Testis (tissue), 3 donors: ENCODE data around the gene SLC16A3. TPM values are rescaled to one million over a fixed set of nuclear protein-coding genes. Genes with fewer than 3 reads are reported as not detected.

Experiments used
- DNase-seq: peaks from one replicate; pipeline ENCODE4 v3.0.0-alpha.2; 2019
- H3K27ac ChIP-seq, 2 donors: fragments of 200-600 bp; sonication (generic); one replicate each; pipeline ENCODE4 v1.5.1; 2019
- H3K27me3 ChIP-seq: fragments of 200-600 bp; sonication (generic); one replicate; pipeline ENCODE4 v1.5.1; 2019
- H3K36me3 ChIP-seq: fragments of 200-600 bp; sonication (generic); one replicate; pipeline ENCODE4 v1.5.1; 2017; ENCODE audit warnings: low read depth; ENCODE audit errors: missing control alignments
- H3K4me1 ChIP-seq: fragments of 200-600 bp; sonication (generic); one replicate; pipeline ENCODE4 v1.5.1; 2019
- H3K4me3 ChIP-seq, 2 donors: fragments of 200-600 bp; sonication (generic); one replicate each; pipeline ENCODE4 v1.5.1; 2017 to 2019
- H3K9me3 ChIP-seq: fragments of 200-600 bp; sonication (generic); one replicate; pipeline ENCODE4 v1.5.1; 2017
- CTCF ChIP-seq, 3 experiments: fragments of 450-650 bp in 2 of 3; fragments of 200-600 bp in 1 of 3; sonication (generic) in 1 of 3; IDR thresholded peaks; one replicate each; pipeline ENCODE4 v1.5.1; 2016 to 2019; ENCODE audit warnings: antibody characterized with exemption in 3 of 3, mild to moderate bottlenecking in 2 of 3, moderate library complexity in 1 of 3
- POLR2A ChIP-seq: fragments of 450-650 bp; IDR thresholded peaks from one replicate; pipeline ENCODE4 v1.6.1; 2017; ENCODE audit warnings: antibody characterized with exemption, mild to moderate bottlenecking, moderate library complexity
- WGBS, 2 donors: methylation state at CpG; one replicate each; pipeline ENCODE4 v1.1.5; 2018; 5-methylcytosine and 5-hydroxymethylcytosine counted together
- intact Hi-C: fragments of 100-400 bp; cut with DNase I; formaldehyde crosslinking; loops from one replicate; pipeline ENCODE4 v1.15.1; 2023; ENCODE audit warnings: low total_unique reads
- polyA plus RNA-seq: library from polyadenylated mRNA; stranded (reverse); fragments of 350-450 nt; fragmentation: Illumina TruSeq; extraction: RNeasy Lipid Tissue Mini Kit (QIAGEN cat#74804); gene quantifications from one replicate; pipeline ENCODE4 v1.2.3, GENCODE V29; 2014; ENCODE audit warnings: low read depth, low replicate concordance; ENCODE audit not compliant: insufficient read depth
- total RNA-seq, 2 donors: library from RNA; depleted of rRNA; stranded (reverse); fragments of >200 nt; gene quantifications; one replicate each; pipeline ENCODE4 v1.2.3, GENCODE V29; 2016

SLC16A3 gene
- total and polyA plus RNA-seq, 3 donors from 2014 or later, result 67.7 to 71.4 (median 70.6) TPM

DNA sequence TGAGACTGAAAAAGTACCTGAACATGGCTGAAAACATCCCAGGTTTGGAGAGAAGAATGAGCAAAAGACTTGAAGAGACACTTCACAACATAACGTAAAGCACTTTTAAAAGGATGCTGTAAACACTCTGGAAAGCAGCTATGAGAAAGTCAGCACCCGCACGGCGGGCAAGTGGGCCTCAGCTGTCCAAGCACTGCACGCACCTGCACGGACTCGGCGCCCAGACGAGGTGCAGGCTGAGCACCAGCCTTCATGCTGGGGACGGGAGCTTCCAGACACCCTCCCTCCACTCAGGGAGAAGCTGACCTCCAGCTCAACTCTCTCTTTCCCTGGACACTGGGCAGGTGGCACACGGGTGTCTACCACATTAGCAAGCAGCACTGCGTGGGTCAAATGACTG lies 29.3 kb upstream of the SLC16A3 start:
- intact Hi-C loops, result no loop called here
- Histone ChIP-seq H3K9me3 (no peaks in the 10 kb centered on the region), H3K27ac (no peak overlapping the region), H3K4me1 (no peaks in the 10 kb centered on the region), H3K27me3 (no peaks in the 10 kb centered on the region), H3K36me3 (no peaks in the 10 kb centered on the region), H3K4me3 (no peak overlapping the region)
- no peak for DNase-seq
- TF ChIP-seq CTCF (IDR thresholded peaks at IDR 0.05) (no peak), POLR2A (no peak)
- WGBS, 2 donors, result 94% methylated on average over 10 to 12 of the region's 12 CpGs

- intact Hi-C loops, result no loop called here
- Histone ChIP-seq H3K27me3 (no peaks in the 10 kb centered on the region), H3K36me3 (no peaks in the 10 kb centered on the region), H3K9me3 (no peaks in the 10 kb centered on the region), H3K4me1 (peaks cover under 1% of the 10 kb centered on the region), H3K27ac (no peak overlapping the region), H3K4me3 (no peak overlapping the region)
- no peak for TF ChIP-seq POLR2A
- TF ChIP-seq CTCF (IDR thresholded peaks at IDR 0.05), result no peak
- 93 to 94% methylated on average over 17 of the region's 17 CpGs for WGBS, 2 donors
- no peak for DNase-seq
These were observed 28.7 kb upstream of the SLC16A3 start for GRCh38 chr17:82200135-82200534.

GRCh38 chr17:82200743-82201497 lies 27.9 kb upstream of the SLC16A3 start:
- no peak overlapping the region for H3K4me3 ChIP-seq
- H3K36me3 ChIP-seq, result no peaks in the 10 kb centered on the region
- TF ChIP-seq CTCF (IDR thresholded peaks at IDR 0.05) (no peak), POLR2A (no peak)
- no peak for DNase-seq
- H3K27me3 ChIP-seq, result no peaks in the 10 kb centered on the region
- H3K27ac ChIP-seq, result no peak overlapping the region
- WGBS, 2 donors, result 87 to 88% methylated on average over 13 of the region's 13 CpGs
- intact Hi-C loops, result no loop called here
- no peaks in the 10 kb centered on the region for H3K9me3 ChIP-seq
- peaks cover 9% of the 10 kb centered on the region for H3K4me1 ChIP-seq

GRCh38 chr17:82201498-82201910 lies 27.3 kb upstream of the SLC16A3 start:
- H3K4me1 ChIP-seq, result peaks cover 11% of the 10 kb centered on the region
- no peaks in the 10 kb centered on the region for H3K9me3 ChIP-seq
- 80 to 95% methylated on average over 10 to 23 of the region's 23 CpGs for WGBS, 2 donors
- H3K27ac ChIP-seq, result no peak overlapping the region
- H3K36me3 ChIP-seq, result no peaks in the 10 kb centered on the region
- H3K27me3 ChIP-seq, result no peaks in the 10 kb centered on the region
- intact Hi-C loops, result no loop called here
- no peak for DNase-seq
- TF ChIP-seq CTCF (IDR thresholded peaks at IDR 0.05), result no peak
- TF ChIP-seq POLR2A, result no peak
- H3K4me3 ChIP-seq, result no peak overlapping the region

DNA sequence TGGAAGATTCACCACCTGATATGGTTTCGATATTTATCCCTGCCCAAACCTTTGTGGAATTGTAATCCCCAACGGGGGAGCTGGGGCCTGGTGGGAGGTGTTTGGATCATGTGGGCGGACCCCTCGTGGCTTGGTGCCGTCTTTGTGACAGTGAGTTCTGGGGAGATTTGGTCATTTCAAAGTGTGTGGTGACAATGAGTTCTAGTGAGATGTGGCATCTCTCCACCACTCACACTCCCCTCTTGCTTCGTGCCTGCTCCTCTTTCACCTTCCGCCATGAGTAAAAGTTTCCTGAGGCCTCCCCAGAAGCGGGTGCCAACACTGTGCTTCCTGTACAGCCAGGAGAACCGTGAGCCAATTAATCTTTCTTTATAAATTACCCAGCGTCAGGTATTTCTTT lies 25.9 kb upstream of the SLC16A3 start:
- no peak for DNase-seq
- intact Hi-C loops, result no loop called here
- no peak for TF ChIP-seq CTCF (IDR thresholded peaks at IDR 0.05)
- no peak for TF ChIP-seq POLR2A
- H3K36me3 ChIP-seq, result no peaks in the 10 kb centered on the region
- H3K4me1 ChIP-seq, result peaks cover 11% of the 10 kb centered on the region
- H3K9me3 ChIP-seq, result no peaks in the 10 kb centered on the region
- no peaks in the 10 kb centered on the region for H3K27me3 ChIP-seq
- no peak overlapping the region for H3K4me3 ChIP-seq
- 82 to 85% methylated on average over 10 of the region's 10 CpGs for WGBS, 2 donors
- no peak overlapping the region for H3K27ac ChIP-seq
